ENCODE measurements around the gene CLPTM1L.

- no peak for TF ChIP-seq CTCF (IDR thresholded peaks at IDR 0.05)
- no peak for TF ChIP-seq POLR2A (IDR thresholded peaks at IDR 0.05)
- TF ChIP-seq EP300 (IDR thresholded peaks at IDR 0.05) = no peak
- no peak for TF ChIP-seq POLR2AphosphoS5 (IDR thresholded peaks at IDR 0.05)
These were observed 40.9 kb downstream of the CLPTM1L start for GRCh38 chr5:1304033-1304432.

Data from stomach (tissue), 4 donors.